Endothelial cell of umbilical vein (primary cell): ENCODE measurements around the gene CXCR5.

Experiments used
- EZH2 ChIP-seq: IDR thresholded peaks from 2 replicates; pipeline ENCODE4 v1.6.1; 2012; ENCODE audit warnings: borderline replicate concordance, low read depth, mild to moderate bottlenecking, moderate library complexity, low read length, inconsistent platforms; ENCODE audit not compliant: severe bottlenecking
- FOS ChIP-seq: IDR thresholded peaks from 2 replicates; pipeline ENCODE4 v1.6.1; 2011; ENCODE audit warnings: mild to moderate bottlenecking, low read length, moderate library complexity, borderline replicate concordance; ENCODE audit not compliant: insufficient read depth
- JUN ChIP-seq: IDR thresholded peaks from 2 replicates; pipeline ENCODE4 v1.6.1; 2011; ENCODE audit warnings: borderline replicate concordance, low read depth; ENCODE audit not compliant: insufficient read length, insufficient read depth
- MYC ChIP-seq: IDR thresholded peaks from one replicate; pipeline ENCODE4 v1.6.1; 2011; ENCODE audit warnings: mild to moderate bottlenecking, low read depth, low read length
- POLR2A ChIP-seq: IDR thresholded peaks from 2 replicates; pipeline ENCODE4 v1.6.1; 2012; ENCODE audit warnings: low read depth, mild to moderate bottlenecking, control low read depth, low read length
- TF ChIP-seq, protein P1 (sequence below), 2 donors: IDR thresholded peaks; 1 replicate in 1 of 2; 2 replicates in 1 of 2; pipeline ENCODE4 v1.5.1; 2011; ENCODE audit warnings: low read length in 2 of 2, mild to moderate bottlenecking in 2 of 2, moderate library complexity in 2 of 2, control low read depth in 1 of 2, inconsistent platforms in 1 of 2, low read depth in 1 of 2; ENCODE audit not compliant: insufficient read depth in 1 of 2; ENCODE audit errors: extremely low read depth in 1 of 2
- TF ChIP-seq, protein P2 (sequence below): IDR thresholded peaks from 2 replicates; pipeline ENCODE4 v1.6.1; 2011; ENCODE audit not compliant: insufficient read depth, insufficient read length

DNA sequence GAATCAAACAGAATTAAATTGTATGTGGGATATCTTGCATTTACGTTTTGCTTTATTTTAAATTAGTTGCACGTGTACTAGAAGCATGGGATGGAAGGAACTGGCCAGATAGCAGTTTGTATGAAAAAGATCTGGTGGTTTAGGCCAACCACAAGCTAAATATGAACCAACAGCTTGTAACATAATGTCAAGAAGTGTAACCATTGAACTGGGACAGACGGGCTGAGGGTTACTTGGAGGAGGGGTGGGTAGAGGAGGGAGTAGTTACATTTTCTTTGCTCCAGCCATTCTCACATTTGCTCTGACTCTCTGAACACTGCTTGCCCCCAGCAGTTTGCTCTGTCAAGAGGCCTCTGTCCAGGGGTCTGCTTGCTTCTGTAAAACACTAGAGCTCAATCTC, 31.7 kb upstream of the CXCR5 start:
- TF ChIP-seq, protein P1, sequence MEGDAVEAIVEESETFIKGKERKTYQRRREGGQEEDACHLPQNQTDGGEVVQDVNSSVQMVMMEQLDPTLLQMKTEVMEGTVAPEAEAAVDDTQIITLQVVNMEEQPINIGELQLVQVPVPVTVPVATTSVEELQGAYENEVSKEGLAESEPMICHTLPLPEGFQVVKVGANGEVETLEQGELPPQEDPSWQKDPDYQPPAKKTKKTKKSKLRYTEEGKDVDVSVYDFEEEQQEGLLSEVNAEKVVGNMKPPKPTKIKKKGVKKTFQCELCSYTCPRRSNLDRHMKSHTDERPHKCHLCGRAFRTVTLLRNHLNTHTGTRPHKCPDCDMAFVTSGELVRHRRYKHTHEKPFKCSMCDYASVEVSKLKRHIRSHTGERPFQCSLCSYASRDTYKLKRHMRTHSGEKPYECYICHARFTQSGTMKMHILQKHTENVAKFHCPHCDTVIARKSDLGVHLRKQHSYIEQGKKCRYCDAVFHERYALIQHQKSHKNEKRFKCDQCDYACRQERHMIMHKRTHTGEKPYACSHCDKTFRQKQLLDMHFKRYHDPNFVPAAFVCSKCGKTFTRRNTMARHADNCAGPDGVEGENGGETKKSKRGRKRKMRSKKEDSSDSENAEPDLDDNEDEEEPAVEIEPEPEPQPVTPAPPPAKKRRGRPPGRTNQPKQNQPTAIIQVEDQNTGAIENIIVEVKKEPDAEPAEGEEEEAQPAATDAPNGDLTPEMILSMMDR (IDR thresholded peaks at IDR 0.05; ENCODE audit: extremely low read depth in 1 of 2, insufficient read depth in 1 of 2, low read depth in 1 of 2, low read length in 2 of 2) = no peak
- TF ChIP-seq JUN = no peak
- no peak for TF ChIP-seq MYC
- TF ChIP-seq FOS = no peak
- no peak for TF ChIP-seq EZH2
- TF ChIP-seq POLR2A = no peak
- TF ChIP-seq, protein P2, sequence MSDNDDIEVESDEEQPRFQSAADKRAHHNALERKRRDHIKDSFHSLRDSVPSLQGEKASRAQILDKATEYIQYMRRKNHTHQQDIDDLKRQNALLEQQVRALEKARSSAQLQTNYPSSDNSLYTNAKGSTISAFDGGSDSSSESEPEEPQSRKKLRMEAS = no peak
